NT2/D1 (cell line): ENCODE results near the gene UNK.
"Not testable (repeated sequence)": the region's sequence is repeated elsewhere in the genome, so short reads cannot be mapped to it uniquely, and the experiment has no call there.

Experiments used
- DNase-seq: peaks from one replicate; pipeline ENCODE4 v3.0.0-alpha.2; 2011; ENCODE audit warnings: low read depth, low spot score
- H3K27me3 ChIP-seq: 2 replicates; pipeline ENCODE4 v1.6.0; 2011; ENCODE audit warnings: mild to moderate bottlenecking; ENCODE audit not compliant: insufficient read length, insufficient read depth
- H3K36me3 ChIP-seq: 2 replicates; pipeline ENCODE4 v1.6.1; 2011; ENCODE audit warnings: mild to moderate bottlenecking, low read length, mixed read lengths; ENCODE audit not compliant: insufficient read depth, insufficient read length
- H3K4me1 ChIP-seq: 2 replicates; pipeline ENCODE4 v1.5.1; 2011; ENCODE audit not compliant: insufficient read depth, insufficient read length
- H3K4me3 ChIP-seq: 2 replicates; pipeline ENCODE4 v1.5.1; 2011; ENCODE audit warnings: low read depth; ENCODE audit not compliant: insufficient read length
- H3K9ac ChIP-seq: 2 replicates; pipeline ENCODE4 v1.6.0; 2011; ENCODE audit warnings: low read depth; ENCODE audit not compliant: insufficient read length
- H3K9me3 ChIP-seq: 2 replicates; pipeline ENCODE4 v1.5.1; 2011; ENCODE audit warnings: mild to moderate bottlenecking, low read length; ENCODE audit not compliant: insufficient read depth
- SUZ12 ChIP-seq: IDR thresholded peaks from 2 replicates; pipeline ENCODE4 v1.6.1; 2011; ENCODE audit not compliant: insufficient read length, insufficient read depth; ENCODE audit errors: extremely low read depth
- YY1 ChIP-seq: IDR thresholded peaks from 2 replicates; pipeline ENCODE4 v1.6.1; 2011; ENCODE audit not compliant: insufficient read length, insufficient read depth
- ZNF274 ChIP-seq: IDR thresholded peaks from 2 replicates; pipeline ENCODE4 v1.6.1; 2011; ENCODE audit warnings: mild to moderate bottlenecking, low read depth, low read length

The UNK gene

DNA sequence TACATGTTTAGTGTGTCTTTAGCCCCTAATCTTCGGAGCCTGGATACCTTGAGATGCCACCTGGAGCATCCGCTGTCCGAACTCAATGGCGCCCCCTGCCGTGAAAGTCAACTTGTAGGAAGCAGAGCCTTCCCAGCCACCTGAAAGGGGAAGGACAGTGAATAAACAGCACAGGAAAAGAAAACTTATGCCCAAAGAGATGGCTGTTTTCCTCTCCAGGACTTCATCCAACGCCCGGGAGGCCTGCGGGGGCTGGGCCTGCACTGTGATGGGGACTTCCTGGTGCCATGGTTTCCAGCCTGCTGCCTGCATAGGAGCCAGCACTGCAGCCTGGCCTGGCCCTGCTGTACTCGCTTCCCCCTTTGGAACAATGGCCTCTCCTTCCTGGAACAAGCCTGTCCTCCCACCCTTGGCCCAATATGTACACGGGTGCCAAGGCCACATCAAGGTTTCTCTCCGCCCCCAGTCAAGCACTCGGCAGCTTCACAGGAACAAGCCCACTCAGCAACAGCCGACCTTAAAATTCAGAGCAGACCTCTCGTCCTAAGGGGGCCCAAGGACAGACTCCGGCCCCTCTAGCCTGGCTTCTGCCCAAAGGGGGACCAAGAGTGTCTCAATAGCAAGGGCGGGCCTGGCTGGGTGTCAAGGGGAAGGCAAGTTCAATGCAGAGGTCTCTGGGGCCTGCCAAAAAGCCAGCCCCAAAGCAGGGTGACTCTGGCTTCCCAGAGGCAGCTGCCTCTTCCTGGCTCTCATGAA, 64.1 kb downstream of the UNK start:
- DNase-seq = no peak
- TF ChIP-seq YY1 (no peak), SUZ12 (no peak), ZNF274 (no peak)
- peaks cover 28% of the 10 kb centered on the region for H3K4me1 ChIP-seq
- peaks cover 66% of the 10 kb centered on the region for H3K36me3 ChIP-seq
- no peak overlapping the region for H3K9ac ChIP-seq
- no peak overlapping the region for H3K4me3 ChIP-seq
- no peaks in the 10 kb centered on the region for H3K27me3 ChIP-seq
- H3K9me3 ChIP-seq = no peaks in the 10 kb centered on the region

DNA sequence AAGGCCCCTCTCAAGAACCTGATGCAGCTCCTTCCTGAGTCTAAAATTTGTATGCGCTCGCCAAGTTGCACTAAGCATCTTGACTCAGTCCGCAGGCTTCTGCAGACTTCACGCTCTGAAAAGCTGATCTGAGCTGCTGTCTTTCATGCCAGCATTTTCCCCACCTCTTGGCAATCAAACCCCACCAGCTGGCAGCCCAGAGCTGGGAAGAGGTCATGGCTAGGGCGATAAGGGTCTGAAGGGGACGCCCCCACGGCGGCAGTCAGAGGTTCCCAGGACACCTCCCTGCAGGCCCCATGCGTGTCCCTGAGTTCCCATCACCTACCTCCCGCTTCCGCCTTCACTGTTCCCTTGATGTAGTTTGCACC, 64.7 kb downstream of the UNK start:
- no peak overlapping the region for H3K4me3 ChIP-seq
- peaks cover 22% of the 10 kb centered on the region for H3K4me1 ChIP-seq

DNA sequence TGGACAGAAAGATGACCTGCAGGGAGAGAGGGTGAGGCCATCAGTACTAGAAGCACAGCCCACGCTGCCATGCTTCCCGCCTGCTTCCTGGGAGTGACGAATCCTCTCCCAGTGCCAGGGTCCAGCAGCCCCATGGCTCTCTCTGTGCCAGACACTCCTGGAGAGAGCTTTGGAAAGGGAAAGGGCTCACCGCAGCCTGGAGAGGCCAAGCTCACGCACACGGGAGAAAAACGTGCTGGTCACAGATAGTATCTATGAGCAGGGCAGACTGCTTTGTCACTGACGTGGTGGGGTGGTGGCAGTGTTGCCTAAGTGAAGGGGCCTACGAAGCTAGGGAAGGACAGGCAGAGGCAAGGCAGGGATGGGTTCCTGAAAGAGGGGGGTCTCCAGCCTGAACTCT, 65.1 kb downstream of the UNK start:
- no peak for DNase-seq
- Histone ChIP-seq H3K4me3 (no peak overlapping the region), H3K27me3 (no peaks in the 10 kb centered on the region), H3K9me3 (no peaks in the 10 kb centered on the region), H3K9ac (no peak overlapping the region), H3K4me1 (peaks cover 19% of the 10 kb centered on the region), H3K36me3 (peaks cover 66% of the 10 kb centered on the region)
- TF ChIP-seq YY1 (no peak), ZNF274 (no peak), SUZ12 (no peak)

More for the DNA sequence above, 64.7 kb downstream of the UNK start:
- TF ChIP-seq ZNF274 (no peak), YY1 (no peak), SUZ12 (no peak)
- Histone ChIP-seq H3K9ac (no peak overlapping the region), H3K9me3 (no peaks in the 10 kb centered on the region), H3K27me3 (no peaks in the 10 kb centered on the region), H3K36me3 (peaks cover 66% of the 10 kb centered on the region)
- no peak for DNase-seq

DNA sequence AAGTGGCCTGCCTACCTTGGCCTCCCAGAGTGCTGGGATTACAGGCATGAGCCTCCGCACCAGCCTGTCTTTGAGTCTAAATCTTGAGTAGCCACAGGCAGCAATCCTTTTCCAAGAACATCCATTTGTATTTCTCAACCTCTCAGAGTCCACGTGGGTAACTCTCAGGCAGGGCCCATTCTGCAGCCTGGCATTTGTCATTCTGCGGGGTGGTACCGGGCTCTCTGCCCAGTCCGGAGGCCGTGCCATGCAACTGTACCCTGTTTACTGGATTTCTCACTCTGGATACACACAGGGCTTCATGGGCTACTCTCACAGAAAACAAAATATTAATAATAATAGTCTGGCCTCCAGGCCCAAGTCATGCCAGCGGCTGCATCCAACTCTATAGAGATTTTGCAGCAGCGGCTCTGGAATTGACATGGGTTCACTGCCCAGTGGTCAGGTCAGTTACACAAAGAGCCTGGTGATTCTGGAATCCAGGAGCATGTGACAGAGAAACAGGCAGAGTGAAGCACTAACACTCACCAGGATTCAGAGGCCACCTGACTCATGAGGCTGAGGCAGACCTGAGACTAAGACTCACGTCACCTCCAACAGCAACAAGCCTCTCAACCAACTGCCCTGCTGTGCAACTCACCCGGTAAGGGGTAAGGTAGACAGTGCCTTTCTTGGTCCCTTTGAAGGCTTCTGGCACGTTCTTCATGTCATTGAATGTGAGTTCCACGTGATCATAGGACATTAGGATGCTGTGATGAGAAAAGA, 66.5 kb downstream of the UNK start:
- H3K36me3 ChIP-seq = peaks cover 57% of the 10 kb centered on the region
- no peak overlapping the region for H3K9ac ChIP-seq
- H3K4me1 ChIP-seq = peaks cover 8% of the 10 kb centered on the region
- no peaks in the 10 kb centered on the region for H3K27me3 ChIP-seq
- H3K9me3 ChIP-seq = no peaks in the 10 kb centered on the region
- no peak for DNase-seq
- no peak overlapping the region for H3K4me3 ChIP-seq
- TF ChIP-seq ZNF274 = no peak
- no peak for TF ChIP-seq YY1
- TF ChIP-seq SUZ12 = no peak

DNA sequence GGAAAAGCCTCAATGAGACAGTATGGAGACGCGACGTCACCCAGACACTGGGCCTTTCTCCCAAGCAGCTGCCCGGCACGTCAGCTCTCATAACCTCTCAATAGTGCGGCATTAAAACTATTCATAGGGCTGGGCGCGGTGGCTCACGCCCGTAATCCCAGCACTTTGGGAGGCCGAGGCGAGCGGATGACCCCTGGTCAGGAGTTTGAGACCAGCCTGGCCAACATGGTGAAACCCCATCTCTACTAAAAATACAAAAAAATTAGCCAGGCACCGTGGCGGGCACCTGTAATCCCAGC, 67.0 kb downstream of the UNK start:
- H3K4me3 ChIP-seq, H3K27me3 ChIP-seq, H3K9me3 ChIP-seq, H3K9ac ChIP-seq, H3K4me1 ChIP-seq, DNase-seq: not testable (repeated sequence)
- H3K36me3 ChIP-seq = peaks cover 52% of the 10 kb centered on the region

DNA sequence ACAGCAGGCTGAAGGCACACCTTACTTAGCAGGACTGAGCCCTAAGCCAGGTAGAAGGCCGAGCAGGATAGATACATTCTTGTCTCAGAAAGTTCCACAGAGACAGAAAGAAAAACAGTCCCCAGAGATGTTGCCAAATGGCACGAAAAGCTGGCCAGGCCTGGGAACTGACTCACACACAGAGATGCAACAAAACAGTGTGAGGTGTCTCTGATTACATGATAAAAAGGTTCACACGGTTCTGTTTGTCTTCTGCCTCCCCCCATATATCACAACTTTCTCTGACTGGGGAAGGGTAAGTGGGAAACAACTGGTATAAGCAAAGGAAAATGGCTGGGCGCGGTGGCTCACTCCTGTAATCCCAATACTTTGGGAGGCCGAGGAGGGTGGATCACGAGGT, 68.8 kb downstream of the UNK start:
- DNase-seq = no peak

DNA sequence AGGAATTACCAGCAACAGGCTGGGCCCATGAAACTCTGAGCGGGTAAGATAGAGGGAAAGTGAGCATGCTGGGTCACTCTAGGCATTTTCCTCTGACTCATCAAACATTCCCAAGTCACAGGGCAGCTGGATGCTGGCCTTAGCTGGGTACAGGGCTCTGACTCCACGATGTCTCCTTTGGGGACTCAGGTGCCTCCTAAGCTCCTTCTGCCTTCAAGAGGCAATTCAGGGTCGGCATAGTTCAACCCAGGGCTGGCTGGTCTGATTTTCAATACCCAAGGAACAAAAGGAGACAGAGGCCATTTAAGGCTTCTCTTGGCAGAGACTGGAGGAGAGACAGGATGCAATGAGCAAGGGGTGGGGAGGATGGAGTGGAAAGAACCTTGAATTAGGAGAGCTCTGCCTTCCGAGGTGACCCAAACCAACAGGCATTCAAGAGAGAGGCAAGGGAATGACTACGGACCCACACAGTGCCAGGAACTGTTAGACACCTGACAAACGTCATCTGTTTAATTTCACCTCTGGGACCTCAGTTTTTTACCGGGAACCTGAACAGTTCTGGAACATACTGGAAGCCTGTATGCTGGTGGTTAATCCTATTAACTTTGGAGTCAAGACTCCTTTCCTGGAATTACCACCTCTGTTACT, 69.6 kb downstream of the UNK start:
- no peak for DNase-seq
- Histone ChIP-seq H3K4me3 (peak overlapping the region; percentile 55), H3K9ac (peak overlapping the region; percentile 54), H3K27me3 (no peaks in the 10 kb centered on the region), H3K9me3 (no peaks in the 10 kb centered on the region), H3K36me3 (peaks cover 26% of the 10 kb centered on the region), H3K4me1 (peaks cover 2% of the 10 kb centered on the region)
- TF ChIP-seq SUZ12 = no peak
- TF ChIP-seq ZNF274 = no peak
- no peak for TF ChIP-seq YY1

More for the DNA sequence above, 68.8 kb downstream of the UNK start:
- H3K4me1 ChIP-seq = no peaks in the 10 kb centered on the region
- H3K36me3 ChIP-seq = peaks cover 34% of the 10 kb centered on the region
- H3K4me3 ChIP-seq = no peak overlapping the region
- no peaks in the 10 kb centered on the region for H3K27me3 ChIP-seq
- peak overlapping the region; percentile 26 for H3K9ac ChIP-seq
- no peaks in the 10 kb centered on the region for H3K9me3 ChIP-seq
- no peak for TF ChIP-seq SUZ12
- no peak for TF ChIP-seq YY1
- TF ChIP-seq ZNF274 = no peak
